ENCODE results near the gene ATG4D.
"Not testable (repeated sequence)": the region's sequence is repeated elsewhere in the genome, so short reads cannot be mapped to it uniquely, and the experiment has no call there.

Gene ATG4D

GRCh38 chr19:10568826-10569651, 25.3 kb downstream of the ATG4D start, which contains the start of gene CDKN2D:
Gene CDKN2D (minus strand): TSS chr19:10568979. CDS start chr19:10568653, 326 bp downstream.
- no peak for TF ChIP-seq CTCF (IDR thresholded peaks at IDR 0.05; ENCODE audit: extremely low read depth, missing control alignments)

GRCh38 chr19:10573793-10574192, 30.1 kb downstream of the ATG4D start:
- DNase-seq (ENCODE audit: low spot score) = not testable (repeated sequence)

More at GRCh38 chr19:10568826-10569651, 25.3 kb downstream of the ATG4D start, which contains the start of gene CDKN2D:
- DNase-seq (ENCODE audit: low spot score) = peak; percentile 93

GRCh38 chr19:10574462-10574861, 30.8 kb downstream of the ATG4D start:
- no peak for TF ChIP-seq CTCF (IDR thresholded peaks at IDR 0.05; ENCODE audit: extremely low read depth, missing control alignments)
- DNase-seq (ENCODE audit: low spot score) = no peak

GRCh38 chr19:10575011-10575716, 31.5 kb downstream of the ATG4D start:
- DNase-seq (ENCODE audit: low spot score) = no peak
- TF ChIP-seq CTCF (IDR thresholded peaks at IDR 0.05; ENCODE audit: extremely low read depth, missing control alignments) = no peak

- DNase-seq (ENCODE audit: low spot score) = no peak
- no peak for TF ChIP-seq CTCF (IDR thresholded peaks at IDR 0.05; ENCODE audit: extremely low read depth, missing control alignments)
Observed at GRCh38 chr19:10577951-10578350, 34.2 kb downstream of the ATG4D start.

- peak; percentile 99 for TF ChIP-seq CTCF (IDR thresholded peaks at IDR 0.05; ENCODE audit: extremely low read depth, missing control alignments)
- peak; percentile 80 for DNase-seq (ENCODE audit: low spot score)
Observed at GRCh38 chr19:10580979-10581631, 37.4 kb downstream of the ATG4D start.

GRCh38 chr19:10582091-10582490, 38.4 kb downstream of the ATG4D start:
- no peak for TF ChIP-seq CTCF (IDR thresholded peaks at IDR 0.05; ENCODE audit: extremely low read depth, missing control alignments)
- no peak for DNase-seq (ENCODE audit: low spot score)
